SKM-1 (cell line): Measurements from ENCODE around the gene ZMIZ1.

Source experiments
- DNase-seq: peaks from one replicate; lab custom pipeline; 2025; ENCODE audit not compliant: unreplicated experiment; lab: John Stamatoyannopoulos, UW

Gene ZMIZ1

GRCh38 chr10:79166312-79166721 is 97.6 kb downstream of the ZMIZ1 start:
- no peak for DNase-seq

DNA sequence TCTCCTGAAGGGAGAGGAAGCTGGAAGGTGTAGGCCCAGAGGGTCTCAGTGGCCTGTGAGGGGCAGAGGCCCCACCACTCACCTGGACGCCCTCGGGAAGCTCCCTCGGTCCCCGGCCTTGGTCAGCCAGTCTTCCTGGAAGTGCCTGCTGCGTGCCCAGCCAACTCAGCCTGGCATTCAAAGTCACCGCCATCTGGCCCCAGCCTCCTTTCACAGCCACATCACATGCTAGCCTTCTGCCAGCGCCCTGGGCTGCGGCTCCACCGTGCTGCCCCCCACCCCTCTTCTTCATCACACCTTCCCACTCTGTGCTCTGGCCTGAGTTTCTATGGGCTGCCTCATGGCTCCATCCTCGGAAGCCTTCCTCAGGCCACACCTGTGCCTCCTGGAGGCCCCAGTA is 98.0 kb downstream of the ZMIZ1 start:
- DNase-seq = no peak

DNA sequence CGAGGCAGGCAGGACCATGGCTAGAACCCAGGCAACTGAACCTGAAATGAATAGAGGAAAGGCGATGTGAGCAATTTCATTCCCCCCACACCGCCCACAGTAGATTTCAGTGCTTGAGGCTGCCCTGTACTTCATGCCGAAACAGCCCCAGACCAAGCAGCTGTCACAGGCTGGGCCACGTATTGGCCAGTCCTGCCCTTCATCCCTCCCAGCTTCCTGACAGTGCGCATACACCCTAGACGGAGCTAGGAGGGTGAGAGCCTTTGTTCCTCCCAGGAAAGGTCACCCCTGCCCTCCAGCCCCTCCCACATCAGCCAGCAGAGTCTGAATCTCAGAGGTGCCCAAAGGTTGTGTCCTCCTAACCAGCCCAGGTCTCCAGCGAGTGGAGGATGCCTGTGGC is 98.8 kb downstream of the ZMIZ1 start:
- no peak for DNase-seq

GRCh38 chr10:79168210-79168609 is 99.4 kb downstream of the ZMIZ1 start:
- no peak for DNase-seq

GRCh38 chr10:79170226-79170752 is 101.5 kb downstream of the ZMIZ1 start:
- DNase-seq = no peak

GRCh38 chr10:79170993-79171392 is 102.2 kb downstream of the ZMIZ1 start:
- DNase-seq = no peak

- no peak for DNase-seq
Measured at GRCh38 chr10:79171504-79171903, 102.7 kb downstream of the ZMIZ1 start.

- no peak for DNase-seq
Measured at GRCh38 chr10:79172881-79173280, 104.1 kb downstream of the ZMIZ1 start.

DNA sequence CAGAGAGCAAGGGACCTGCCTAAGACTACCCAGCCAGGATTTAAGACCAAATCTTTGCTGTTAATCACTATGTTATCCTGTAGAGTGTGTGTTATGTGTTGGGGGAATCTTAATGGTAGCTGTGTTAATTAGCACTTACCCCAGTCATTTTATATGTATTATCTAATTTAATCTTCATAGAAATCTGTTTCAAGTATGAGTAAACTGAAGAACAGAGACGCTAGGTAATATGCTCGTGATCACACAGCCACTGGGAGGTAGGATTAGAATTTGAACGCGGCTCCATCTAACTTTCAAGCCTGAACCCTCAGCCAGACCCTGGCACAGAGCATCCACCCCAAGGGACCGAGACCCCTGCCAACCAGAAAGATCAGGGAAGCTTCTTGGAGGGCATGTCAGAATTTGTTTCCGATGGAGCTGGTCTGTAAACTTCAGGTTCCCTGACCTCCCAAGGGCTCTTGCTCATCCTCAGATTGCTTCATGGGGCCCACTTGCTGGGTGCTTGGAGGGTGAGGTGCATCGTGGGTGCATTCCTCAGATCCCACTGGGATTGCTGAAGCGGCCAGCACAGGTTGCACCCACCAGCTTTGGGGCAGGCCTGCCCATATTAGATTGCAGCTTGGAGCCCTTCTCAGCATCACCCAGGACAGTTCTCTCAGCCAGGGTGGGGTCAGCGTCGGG is 105.0 kb downstream of the ZMIZ1 start:
- no peak for DNase-seq

- DNase-seq = no peak
Measured at GRCh38 chr10:79176052-79176501, 107.3 kb downstream of the ZMIZ1 start.

GRCh38 chr10:79176949-79177602 is 108.3 kb downstream of the ZMIZ1 start:
- no peak for DNase-seq

DNA sequence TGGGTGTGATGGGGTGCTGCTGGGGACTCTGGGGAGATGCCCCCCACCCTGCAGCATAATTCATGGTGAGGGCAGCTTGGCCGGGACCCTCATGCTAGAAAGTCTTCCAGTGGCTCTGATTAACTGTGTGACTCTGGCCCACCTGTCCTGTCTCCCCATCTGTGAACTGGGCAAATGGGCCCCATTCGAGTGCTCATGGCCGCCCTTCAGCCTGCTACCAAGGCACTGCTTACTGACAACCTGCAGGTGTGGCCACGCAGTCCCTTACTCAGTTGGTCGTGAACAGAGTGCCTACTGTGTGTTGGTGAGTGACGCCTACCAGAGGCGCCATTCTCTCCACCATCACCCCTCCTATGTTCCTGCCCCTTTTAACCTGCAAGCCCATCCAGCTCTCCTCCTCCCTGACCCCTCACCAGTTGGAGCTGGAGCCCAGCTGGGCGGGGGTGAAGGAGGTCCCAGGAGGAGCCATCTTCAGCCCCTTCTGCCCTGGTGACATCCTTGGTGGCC is 109.4 kb downstream of the ZMIZ1 start:
- DNase-seq = no peak

DNA sequence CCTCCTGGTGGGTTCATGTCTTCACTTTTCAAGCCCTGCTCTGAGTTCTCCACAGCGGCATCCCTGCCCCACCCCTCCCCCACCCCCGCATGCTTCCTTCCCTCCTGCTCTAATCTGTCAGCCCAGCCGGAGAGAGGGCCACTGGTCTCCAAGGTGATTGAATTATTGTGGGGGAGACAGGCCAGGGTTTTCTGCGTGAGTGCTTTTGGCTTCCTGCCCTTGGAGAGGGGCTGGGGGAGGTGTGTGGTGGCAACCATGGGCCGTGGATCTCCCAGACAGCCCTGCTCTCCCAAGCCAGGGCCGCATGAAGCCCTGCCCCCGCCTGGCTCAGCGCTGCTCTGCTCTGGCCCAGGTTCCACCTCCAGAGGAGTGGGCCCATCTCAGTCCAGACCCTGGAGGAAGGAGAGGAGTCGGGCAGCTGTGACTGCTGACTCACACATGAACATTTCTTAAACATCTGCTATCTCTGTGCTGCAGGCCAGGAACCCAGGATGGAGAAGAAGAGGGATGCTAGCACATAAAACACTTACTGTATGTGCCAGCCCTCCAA is 109.9 kb downstream of the ZMIZ1 start:
- DNase-seq = no peak

GRCh38 chr10:79179164-79179956 is 110.6 kb downstream of the ZMIZ1 start:
- DNase-seq = no peak

DNA sequence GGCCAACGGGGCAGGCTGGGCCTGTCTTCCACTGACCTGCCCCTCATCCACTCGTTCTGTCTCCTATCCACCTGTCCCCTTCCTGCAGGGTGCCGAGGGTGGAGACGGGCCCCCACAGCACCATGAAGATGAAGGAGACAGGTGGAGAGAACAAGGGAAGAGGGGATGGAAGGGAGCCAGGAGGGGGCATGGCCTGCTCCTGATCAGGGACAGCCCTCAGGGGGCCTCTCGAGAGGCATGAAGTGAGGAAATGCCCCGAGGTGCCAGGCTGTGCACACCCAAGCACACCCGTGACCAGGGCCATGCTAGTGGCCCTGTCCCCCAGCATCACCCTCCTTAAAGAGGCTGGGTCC is 111.2 kb downstream of the ZMIZ1 start:
- no peak for DNase-seq

GRCh38 chr10:79180414-79181221 is 111.9 kb downstream of the ZMIZ1 start:
- DNase-seq = no peak

DNA sequence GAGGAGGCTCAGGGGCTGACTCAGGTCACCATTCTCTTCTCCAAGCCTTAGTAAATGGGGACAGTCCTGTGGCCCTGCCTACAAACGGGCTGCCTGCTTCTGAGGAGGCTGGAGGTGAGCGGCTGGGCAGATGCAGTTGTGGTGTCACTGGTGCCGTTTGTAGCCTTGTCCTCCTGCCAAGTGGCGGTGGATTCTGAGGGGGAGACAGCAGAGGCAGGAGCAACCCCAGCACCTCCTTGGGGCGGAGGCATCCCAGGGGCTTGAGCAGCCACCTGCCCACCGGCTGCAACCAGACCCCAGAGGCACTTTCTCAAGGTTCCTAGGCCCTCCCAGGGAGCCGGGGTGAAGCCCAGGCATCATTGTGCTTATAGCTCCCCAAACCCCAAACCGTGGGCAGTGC is 112.5 kb downstream of the ZMIZ1 start:
- DNase-seq = no peak

DNA sequence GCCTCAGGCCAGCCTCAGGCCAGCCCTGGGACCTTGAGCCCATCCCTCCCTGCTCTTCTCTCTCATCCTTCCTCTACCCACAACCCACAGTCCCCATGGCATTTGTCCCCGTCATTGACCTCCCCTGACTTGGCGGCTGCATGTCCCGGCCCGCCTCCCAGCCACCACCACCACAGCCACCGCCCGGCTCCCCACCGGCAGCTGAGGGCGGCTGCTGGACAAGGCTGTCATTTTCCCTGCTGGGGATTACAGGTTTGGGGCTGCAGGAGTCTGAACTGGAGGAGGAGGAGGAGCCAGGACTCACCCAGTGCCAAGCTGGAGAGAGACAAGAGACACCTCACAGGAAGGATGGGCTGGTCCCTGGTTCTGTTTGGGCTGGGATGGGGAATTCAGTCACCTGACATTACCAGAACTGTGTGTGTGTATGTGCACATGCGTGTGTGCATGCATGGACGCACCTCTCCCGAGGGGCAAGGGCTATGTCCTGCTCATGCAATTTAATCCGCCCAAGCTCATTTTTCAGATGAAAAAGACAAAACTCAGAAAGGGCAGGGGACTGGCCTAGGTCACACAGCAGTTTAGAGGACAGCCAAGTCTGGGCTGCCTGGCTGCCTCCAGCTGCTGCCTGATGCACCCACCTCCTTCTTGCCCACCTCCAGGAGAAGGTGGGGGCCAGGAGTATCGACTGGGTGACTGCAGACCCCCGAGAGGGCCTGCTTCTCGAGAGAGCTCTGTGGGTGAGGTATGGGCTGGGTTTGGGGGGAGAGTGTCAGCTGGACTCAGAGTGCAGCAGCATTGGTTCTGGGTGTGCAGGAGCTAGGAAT is 113.1 kb downstream of the ZMIZ1 start:
- no peak for DNase-seq

GRCh38 chr10:79182781-79183467 is 114.2 kb downstream of the ZMIZ1 start:
- no peak for DNase-seq
